ENCODE data around the gene MUCL3. TPM values are rescaled to one million over a fixed set of nuclear protein-coding genes. Genes with fewer than 3 reads are reported as not detected.
A peak's percentile ranks its signal among the peaks of the same experiment; 100 is the strongest.

The MUCL3 gene
- total RNA-seq, result 0.05 TPM in 1 of 2 replicates, not detected in the other
- long read RNA-seq, result 0 reads

GRCh38 chr6:30940361-30940986, at the start of gene MUCL3:
MUCL3 (plus strand) TSS chr6:30940973; CDS start chr6:30941000, 27 bp downstream.
- H3K4me3 Mint-ChIP-seq (ENCODE audit: low read depth), result no peak within 1 kb of the TSS
- peak within 1 kb of the TSS; percentile 34 for H3K27ac Mint-ChIP-seq
- peaks cover 9% of the 10 kb centered on the region for H3K4me1 Mint-ChIP-seq (ENCODE audit: low read depth)
- no peaks in the 10 kb centered on the region for H3K9me3 Mint-ChIP-seq (ENCODE audit: low read depth)
- no peak for DNase-seq (ENCODE audit: low spot score, unreplicated experiment)
- peaks cover 18% of the 10 kb centered on the region for H3K27me3 Mint-ChIP-seq
- no peaks in the 10 kb centered on the region for H3K36me3 Mint-ChIP-seq (ENCODE audit: insufficient read depth)
- TF ChIP-seq CTCF (IDR thresholded peaks at IDR 0.05; ENCODE audit: unreplicated experiment), result no peak

GRCh38 chr6:30891450-30891723, 49.4 kb upstream of the MUCL3 start:
- DNase-seq (ENCODE audit: low spot score, unreplicated experiment), result no peak
- no peak overlapping the region for H3K4me3 Mint-ChIP-seq (ENCODE audit: low read depth)

GRCh38 chr6:30891816-30892538, 48.8 kb upstream of the MUCL3 start:
- no peak overlapping the region for H3K27ac Mint-ChIP-seq
- no peaks in the 10 kb centered on the region for H3K27me3 Mint-ChIP-seq
- no peak overlapping the region for H3K4me3 Mint-ChIP-seq (ENCODE audit: low read depth)
- H3K9me3 Mint-ChIP-seq (ENCODE audit: low read depth), result no peaks in the 10 kb centered on the region
- no peak for DNase-seq (ENCODE audit: low spot score, unreplicated experiment)
- H3K4me1 Mint-ChIP-seq (ENCODE audit: low read depth), result peaks cover under 1% of the 10 kb centered on the region
- TF ChIP-seq CTCF (IDR thresholded peaks at IDR 0.05; ENCODE audit: unreplicated experiment), result no peak
- peaks cover 23% of the 10 kb centered on the region for H3K36me3 Mint-ChIP-seq (ENCODE audit: insufficient read depth)

More at GRCh38 chr6:30891450-30891723, 49.4 kb upstream of the MUCL3 start:
- no peaks in the 10 kb centered on the region for H3K9me3 Mint-ChIP-seq (ENCODE audit: low read depth)
- no peak overlapping the region for H3K27ac Mint-ChIP-seq
- H3K36me3 Mint-ChIP-seq (ENCODE audit: insufficient read depth), result peaks cover 23% of the 10 kb centered on the region
- TF ChIP-seq CTCF (IDR thresholded peaks at IDR 0.05; ENCODE audit: unreplicated experiment), result no peak
- peaks cover 6% of the 10 kb centered on the region for H3K4me1 Mint-ChIP-seq (ENCODE audit: low read depth)
- H3K27me3 Mint-ChIP-seq, result no peaks in the 10 kb centered on the region

- Mint-ChIP-seq H3K27ac (no peak overlapping the region), H3K9me3 (ENCODE audit: low read depth) (no peaks in the 10 kb centered on the region), H3K36me3 (ENCODE audit: insufficient read depth) (peaks cover 25% of the 10 kb centered on the region)
Measured at GRCh38 chr6:30893001-30893591, 47.7 kb upstream of the MUCL3 start.

More at GRCh38 chr6:30893001-30893591, 47.7 kb upstream of the MUCL3 start:
- DNase-seq (ENCODE audit: low spot score, unreplicated experiment), result no peak
- peak; percentile 42 for TF ChIP-seq CTCF (IDR thresholded peaks at IDR 0.05; ENCODE audit: unreplicated experiment)
- no peaks in the 10 kb centered on the region for H3K27me3 Mint-ChIP-seq
- H3K4me1 Mint-ChIP-seq (ENCODE audit: low read depth), result no peaks in the 10 kb centered on the region
- no peak overlapping the region for H3K4me3 Mint-ChIP-seq (ENCODE audit: low read depth)

Data from progenitor cell of endocrine pancreas (in vitro differentiated cells).